GM19193 (cell line): ENCODE results near the gene SLC39A1.

ENCODE experiments used
- POLR2A ChIP-seq: IDR thresholded peaks from 4 replicates; pipeline ENCODE4 v1.6.1; 2011; ENCODE audit not compliant: insufficient read depth, insufficient read length; ENCODE audit errors: extremely low read depth

SLC39A1 gene

DNA sequence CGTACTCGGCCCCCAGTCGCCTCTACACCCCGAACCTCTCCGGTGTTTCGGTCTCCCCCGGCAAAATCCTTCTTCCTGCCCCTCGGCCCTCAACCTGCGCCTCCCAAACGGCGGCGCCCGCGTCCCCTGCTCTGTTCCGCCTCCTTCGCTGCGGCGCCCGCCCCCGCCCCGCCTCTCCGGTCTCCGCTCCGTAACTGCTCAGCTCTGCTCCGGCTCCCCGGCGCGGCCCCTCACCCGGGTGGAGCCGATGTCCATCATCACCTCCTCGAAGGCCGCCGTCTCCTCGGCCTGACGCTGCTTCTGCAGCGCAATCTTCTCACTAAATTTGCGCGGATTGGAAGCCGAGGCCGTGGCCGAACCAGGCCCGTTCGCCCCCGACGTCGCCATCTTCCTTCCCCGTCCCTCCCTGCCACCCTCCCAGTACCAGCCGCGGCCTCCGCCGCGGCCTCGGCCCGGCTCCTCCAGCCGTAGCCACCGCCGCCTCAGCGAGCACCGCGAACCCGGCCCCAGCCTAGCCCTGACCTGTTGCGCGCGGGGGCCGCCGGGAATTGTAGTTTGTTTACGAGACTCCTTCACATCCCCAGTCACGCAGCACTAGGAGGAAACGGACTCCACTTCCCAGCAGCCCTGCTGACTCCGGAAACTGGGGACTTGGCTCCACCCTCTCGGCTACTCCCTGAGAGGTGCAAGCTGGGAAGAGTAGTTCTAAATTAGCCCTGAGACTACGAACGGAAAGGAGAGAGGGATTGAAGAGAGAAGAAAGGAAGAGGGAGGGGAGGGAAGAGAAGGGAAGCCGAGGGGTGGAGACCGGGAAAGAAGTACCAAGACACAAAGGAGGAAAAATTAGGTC lies 5.0 kb downstream of the SLC39A1 start, which contains the start of gene CRTC2:
TSS of gene CRTC2 (minus strand) at position 502 of the 850 bp plus-strand sequence. CDS start at position 387, 115 bp downstream.
- TF ChIP-seq POLR2A = peak; percentile 69

DNA sequence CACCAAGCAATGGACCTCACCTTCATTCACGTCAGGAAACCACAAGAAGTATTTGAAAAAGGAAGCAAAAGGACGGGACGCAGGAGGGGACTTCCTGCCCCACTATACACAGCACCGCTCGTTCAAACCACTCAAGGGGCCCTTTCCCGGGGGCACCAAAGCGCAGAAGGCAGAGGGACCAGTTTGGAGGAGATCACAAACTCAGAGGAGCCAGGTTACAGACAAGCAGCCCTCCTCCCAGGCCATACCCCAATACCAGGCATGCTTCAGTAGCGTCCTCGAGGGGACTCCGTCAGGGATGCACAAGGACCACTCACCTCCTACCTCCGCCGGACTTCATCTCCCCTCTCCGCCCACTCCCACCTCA lies 5.6 kb downstream of the SLC39A1 start:
- peak; percentile 60 for TF ChIP-seq POLR2A

DNA sequence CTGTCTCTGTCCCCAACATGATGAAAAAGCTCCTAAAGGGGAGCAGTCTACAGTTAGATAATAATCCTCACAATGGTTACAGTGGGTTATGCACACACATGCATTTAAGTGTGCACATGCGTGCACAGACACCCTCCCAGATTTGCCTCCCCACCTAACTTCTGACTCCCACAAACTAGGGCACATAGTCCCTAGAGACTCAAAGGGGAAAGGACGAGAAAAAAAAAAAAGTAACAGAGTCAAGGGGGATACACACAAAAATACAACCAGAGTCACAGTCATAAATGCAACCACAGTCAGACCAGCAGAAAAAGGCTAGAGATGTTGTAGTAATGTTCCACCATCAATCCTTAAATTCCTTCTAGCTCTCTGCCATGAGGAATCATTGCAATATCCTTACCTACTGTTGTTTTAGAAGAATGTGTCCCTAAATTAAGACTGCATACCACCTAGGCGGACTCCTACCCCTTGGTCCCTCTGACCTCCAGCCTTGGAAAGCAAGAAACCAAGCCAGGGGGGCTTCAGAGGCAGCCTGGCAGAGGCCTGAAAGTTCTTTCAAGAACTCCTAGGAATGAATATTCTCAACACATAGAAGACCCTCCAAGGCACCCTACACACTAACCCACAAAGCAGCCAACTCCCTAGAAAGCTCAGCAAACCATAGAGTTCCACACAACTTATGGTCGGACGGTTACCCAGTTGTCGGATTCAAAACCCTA lies 6.2 kb downstream of the SLC39A1 start:
- TF ChIP-seq POLR2A = no peak

DNA sequence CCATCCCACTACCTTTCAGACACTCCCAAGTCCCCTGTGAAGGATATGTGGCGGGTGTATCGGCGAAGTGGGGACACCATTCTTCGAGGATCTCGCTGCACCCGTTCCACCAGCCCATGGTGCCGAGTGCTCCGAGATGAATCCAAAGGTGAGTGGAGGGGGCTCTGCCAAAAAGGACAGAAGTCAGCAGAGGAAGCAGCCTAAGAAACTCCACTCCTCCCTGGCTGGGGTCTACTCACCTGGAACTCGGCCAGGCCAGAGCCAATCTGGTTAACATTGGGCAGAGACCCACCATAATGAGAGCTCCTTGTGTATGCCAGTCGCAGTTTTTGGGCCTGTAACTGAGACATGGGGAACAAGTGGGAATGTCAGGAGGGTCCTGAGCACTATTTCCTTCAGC lies 8.5 kb downstream of the SLC39A1 start:
- no peak for TF ChIP-seq POLR2A

DNA sequence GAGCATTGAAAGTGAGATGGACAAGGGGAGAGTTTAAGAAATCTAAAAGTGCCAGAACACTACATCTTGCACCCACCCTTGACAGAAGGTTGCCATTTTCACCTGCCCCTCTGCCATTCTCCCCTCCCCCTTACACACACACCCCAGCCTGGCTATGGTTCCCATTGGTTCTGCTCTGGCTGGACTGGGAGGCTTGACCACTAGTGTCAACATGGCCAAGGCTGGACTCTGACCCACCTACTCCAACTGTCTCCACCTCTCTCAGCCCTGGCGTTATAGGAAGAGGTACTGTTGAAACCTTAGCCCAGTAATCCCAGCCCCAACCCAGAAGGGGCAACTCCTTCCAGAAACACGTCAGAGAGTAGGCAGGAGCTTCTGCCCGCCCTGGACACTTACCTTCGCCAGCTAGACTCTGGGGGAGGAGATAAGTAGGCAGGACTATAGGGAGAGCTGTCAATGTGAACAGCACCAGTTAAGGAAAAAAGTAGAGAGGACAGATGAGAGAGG lies 9.4 kb downstream of the SLC39A1 start:
- TF ChIP-seq POLR2A = no peak

DNA sequence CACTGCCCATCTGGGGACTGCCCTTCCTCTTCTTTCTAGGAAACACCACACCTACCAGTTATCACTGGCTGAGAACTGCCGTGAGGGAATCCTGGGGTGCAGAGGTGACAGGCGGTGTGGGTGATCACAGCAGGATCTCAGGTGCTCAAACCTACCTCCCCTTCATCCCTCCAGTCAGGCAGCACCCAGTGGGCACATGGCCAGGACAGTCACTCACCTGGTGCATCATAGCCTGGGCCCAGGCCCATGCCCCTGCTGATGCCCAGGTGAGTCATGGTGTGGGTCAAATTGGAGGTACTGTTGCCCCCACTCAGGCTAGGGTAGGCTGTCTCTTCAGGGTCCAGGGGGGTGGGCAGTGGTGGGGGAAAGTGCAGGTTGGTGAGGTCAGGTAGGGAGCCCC lies 11.5 kb downstream of the SLC39A1 start:
- no peak for TF ChIP-seq POLR2A

DNA sequence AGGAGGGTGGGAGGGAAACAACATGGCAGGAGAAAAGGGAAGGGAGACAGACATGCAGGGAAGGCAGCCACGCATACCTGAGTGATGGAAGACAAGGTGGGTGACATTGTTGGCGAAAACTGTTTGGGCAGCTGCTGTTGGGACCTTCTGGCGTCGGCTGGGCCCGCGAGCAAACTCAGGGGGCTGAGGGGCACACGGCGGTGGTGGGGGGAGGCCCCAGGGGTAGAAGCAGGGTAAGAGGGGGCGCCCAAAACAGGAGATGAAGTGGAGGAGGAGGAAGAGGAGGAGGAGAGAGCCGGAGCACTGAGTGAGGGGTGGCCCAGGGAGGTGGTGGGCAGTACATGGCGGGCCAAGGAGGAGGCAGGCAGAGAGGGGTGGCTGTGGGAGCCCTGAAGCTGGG lies 12.2 kb downstream of the SLC39A1 start:
- no peak for TF ChIP-seq POLR2A

DNA sequence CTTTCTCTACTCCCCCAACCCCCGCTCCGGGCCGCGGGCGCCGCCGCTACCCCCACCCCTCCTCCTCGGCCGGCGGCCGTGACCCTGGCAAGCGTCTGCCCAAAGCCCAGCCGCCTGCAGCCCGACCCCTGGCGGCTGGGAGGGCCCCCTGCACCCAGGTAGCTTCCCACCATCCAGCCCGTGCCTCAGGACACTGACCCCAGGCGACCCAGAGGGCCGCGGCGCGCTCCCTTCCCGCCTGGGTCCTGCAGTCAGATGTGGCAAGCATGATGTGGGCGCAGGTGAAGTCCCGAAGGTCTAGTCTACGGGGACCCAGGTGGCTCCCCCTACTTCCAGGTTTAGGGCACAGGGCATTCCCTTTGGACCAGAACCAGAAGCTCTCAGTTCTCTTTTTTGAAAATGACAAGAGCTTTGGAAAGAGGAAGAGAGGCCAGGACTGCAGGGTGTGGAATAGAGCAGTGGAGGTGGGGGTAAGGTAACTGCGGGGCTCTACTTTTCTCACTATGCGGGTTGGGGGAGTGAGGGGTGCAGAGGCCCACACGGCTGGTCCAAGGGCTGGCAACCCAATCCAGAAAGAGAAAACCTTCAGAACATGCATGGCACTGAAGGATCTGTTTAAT lies 16.6 kb downstream of the SLC39A1 start, which contains the start of gene DENND4B:
TSS of gene DENND4B (minus strand) at position 97 of the 620 bp plus-strand sequence. CDS start 2,344 bp downstream, outside the sequence.
- TF ChIP-seq POLR2A = peak; percentile 54

DNA sequence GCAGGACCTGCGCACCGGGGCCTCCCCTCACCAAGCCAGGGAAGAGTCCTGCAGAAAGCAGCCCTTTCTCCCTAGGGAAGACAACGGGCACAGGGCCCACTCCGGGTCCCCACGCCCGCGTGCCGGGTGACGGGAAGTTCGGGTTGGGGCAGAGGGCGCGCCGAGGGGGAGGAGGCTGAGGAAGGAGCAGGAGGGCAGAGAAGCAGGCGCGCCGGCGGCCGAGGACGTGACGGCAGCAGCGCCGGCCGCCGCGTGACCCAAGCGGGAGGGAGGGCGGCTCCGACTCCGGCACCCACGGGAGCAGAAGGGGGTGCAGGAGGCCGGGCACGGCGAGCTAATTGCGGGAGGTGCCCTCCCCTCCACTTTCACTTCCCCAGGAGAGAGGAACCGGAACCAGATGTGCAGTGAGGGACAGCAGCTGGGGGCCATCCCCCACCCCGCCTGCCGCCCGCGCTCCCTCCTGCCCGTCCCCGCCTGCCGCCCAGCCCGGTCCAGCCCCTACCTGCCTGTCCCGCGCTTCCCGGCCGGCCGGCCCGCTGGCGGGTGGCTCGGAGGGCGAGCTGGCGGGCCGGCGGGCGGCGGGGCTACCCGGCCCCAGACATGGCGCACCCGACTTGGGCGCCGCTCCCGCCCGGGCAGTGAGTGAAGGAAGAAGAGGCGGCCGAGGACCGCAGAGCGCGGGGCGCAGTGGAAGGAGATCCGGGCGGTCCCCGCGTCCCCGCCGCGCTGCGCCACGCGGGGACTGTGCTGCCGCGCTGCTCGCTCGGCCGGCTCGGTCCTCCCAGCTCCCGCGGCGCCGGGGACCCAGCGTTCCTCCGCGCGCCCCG lies 17.3 kb downstream of the SLC39A1 start:
- peak; percentile 60 for TF ChIP-seq POLR2A

DNA sequence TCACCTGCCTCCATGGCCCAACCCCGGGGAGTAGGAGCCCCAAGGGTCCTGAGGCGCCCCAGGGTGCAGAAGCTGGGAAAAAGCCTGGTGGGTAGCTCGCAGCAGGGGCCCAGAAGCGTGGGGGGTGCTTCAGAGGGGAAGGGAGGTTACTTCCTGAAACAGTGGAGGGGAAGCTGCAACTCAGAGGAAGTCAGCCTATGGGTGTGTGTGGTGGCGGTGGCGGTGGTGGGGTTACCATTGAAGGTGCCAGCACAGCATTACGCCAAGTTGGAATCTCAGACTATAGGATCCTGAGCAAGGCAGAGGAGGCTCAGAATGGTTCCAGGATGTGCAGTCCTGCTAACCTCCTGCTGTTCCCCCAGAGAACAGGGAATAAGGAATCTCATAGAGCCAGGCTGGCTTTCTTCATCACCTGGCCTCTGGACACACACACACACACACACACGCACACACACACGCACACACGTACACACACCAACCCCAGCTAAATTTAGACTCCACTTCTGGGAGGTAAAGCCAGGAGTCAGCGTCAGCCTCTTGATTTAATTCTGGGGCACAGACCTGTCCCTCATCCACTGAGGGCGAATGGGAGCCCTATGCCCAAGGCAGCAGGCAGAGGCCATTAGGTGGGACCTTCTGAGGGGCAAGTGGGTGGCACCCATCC lies 18.1 kb downstream of the SLC39A1 start:
- peak; percentile 65 for TF ChIP-seq POLR2A

DNA sequence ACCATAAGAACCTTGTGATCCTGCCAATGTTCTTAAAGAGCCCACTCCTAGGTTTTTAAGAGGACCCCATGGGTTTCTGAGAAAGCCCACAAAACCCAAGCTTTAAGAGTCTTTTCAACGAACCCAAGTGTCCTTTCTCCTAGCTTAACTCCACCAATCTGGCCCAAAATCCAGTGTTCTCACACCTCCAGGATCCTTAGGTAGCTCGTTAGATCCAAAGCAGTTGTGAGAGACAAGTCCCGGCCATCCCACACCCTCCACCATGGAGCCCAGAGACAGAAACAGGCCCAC lies 18.6 kb downstream of the SLC39A1 start:
- no peak for TF ChIP-seq POLR2A

DNA sequence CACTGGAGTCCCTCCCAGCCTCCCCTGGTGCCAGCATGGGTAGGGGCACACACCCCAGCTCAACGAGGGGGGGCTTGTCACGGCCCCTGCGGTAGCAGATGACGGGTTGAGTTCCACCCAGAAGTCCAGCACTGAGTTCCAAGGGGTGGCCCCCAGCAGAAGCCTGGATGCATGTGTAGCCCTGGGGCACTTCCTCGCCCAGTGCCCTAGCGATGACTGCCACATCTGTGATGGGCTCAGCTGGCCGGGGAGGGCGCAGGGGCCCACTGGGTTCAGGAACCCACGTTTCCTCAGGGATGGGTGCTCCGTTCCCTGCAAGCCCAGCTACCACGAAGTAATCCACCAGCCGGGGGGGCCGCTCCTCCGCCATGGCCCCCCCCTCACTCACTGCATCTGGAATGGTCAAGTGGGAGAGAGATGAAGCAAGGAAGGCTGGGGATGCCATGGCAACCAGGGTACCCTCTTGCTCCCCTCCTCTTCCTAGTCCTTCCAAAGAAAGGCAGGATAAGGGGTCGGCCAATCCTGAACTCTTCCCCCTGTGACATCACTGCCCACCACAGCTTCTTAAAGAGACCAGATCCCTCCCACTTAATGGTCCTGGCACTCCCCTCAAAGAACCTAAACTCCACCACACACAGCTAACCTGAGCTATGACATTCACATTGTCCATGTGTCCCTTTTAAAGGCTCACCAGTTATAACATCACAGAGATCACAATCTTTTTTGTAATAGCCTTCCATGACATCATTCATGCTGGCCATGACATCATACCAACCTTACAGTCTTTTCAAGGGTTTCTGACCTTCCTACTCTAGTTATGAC lies 19.1 kb downstream of the SLC39A1 start:
- TF ChIP-seq POLR2A = no peak
